Islet of Langerhans (tissue), 1 donor: Measurements from ENCODE around the gene FANK1.
"Not testable (repeated sequence)": the region's sequence is repeated elsewhere in the genome, so short reads cannot be mapped to it uniquely, and the experiment has no call there.

Experiments used
- FAIRE-seq: peaks from one replicate; lab custom pipeline; 2011; peaks lifted over from hg19 to GRCh38; lab: Jason Lieb, UNC

The FANK1 gene

GRCh38 chr10:125933693-125934092, 37.3 kb downstream of the FANK1 start:
- no peak for FAIRE-seq

DNA sequence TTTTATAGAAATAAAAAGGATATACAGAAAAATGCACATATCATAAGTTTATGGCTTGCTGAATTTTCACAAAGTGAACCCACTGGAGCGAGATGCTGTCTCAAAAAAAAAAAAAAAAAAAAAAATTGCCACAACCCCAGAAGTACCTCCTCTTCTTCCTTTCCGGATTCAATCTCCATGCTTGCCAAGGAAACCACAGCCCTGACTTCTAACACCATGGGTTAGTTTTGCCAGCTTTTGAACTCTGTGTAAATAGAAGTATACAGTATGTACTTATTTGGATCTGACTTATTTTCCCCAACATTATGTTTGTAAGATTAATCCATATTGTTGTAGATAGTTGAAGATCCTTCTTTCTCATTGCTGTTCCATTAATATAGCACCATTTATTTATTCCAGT, 40.0 kb downstream of the FANK1 start:
- no peak for FAIRE-seq

DNA sequence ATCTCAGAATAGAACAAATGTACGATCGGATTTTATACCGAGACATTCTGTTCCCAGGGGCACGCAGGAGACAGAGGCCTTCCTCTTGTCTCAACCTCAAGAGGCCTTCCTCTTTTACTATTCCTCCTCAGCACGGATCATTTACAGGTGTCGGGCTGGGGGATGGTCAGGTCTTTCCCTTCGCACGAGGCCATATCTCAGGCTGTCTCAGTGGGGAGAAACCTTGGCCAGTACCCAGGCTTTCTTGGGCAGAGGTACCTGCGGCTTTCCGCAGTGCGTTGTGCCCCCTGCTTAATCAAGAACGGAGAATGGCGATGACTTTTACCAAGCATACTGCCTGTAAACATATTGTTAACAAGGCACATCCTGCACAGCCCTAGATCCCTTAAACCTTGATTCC, 44.2 kb downstream of the FANK1 start:
- FAIRE-seq: no peak

DNA sequence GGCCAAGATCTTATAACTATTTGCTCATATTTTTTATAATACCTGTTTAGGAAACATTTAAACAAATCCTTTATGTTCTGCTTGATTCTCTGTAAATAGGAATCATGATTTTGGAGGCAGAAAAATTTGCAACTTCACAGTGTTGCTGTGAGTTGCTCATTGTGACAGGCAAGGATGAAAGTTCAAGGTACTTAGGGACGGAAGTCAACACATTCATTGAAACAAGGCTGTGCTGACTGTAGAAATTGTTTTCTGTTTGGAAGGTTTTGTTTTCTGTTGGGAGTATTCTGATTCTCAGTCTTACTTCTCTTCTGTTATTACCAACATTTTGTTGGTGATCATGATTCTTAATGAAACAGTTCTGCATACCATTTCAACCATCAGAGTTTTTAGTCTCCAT, 54.9 kb downstream of the FANK1 start:
- FAIRE-seq: no peak

GRCh38 chr10:125953778-125954385, 57.5 kb downstream of the FANK1 start:
- FAIRE-seq: no peak

DNA sequence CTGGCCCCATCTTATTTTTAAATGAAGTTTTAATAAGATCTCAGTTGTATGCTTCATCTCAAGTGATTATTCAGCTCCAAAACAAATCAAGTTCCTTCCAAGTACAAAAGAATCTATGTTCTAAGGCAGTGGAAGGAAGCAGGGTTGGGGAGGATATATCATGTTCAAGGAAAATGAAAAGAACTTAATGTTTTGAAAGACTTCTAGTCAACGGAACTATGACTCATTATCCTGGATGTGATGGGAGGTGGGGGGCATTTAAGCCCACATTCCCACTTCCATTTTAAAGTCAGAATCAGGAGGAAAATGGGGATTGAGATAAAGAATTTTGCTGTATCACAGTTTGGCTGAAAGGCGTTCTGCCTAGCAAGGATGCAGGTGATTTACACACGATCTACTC, 59.4 kb downstream of the FANK1 start:
- FAIRE-seq: no peak

DNA sequence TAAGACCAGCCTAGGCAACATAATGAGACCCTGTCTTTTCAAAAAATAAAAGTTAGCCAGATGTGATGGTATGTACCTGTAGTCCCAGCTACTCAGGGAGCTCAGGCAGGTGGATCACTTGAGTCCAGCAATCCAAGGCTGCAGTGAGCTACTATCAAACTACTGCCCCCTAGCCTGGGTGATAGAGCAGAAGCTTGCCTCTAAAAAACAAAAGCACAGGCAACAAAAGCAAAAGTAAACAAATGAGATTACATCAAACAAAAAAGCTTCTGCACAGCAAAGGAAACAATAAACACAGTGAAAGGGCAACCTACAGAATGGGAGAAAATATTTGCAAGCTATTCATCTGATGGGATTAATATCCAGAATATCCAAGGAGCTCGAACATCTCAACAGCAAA, 65.4 kb downstream of the FANK1 start:
- FAIRE-seq: no peak

DNA sequence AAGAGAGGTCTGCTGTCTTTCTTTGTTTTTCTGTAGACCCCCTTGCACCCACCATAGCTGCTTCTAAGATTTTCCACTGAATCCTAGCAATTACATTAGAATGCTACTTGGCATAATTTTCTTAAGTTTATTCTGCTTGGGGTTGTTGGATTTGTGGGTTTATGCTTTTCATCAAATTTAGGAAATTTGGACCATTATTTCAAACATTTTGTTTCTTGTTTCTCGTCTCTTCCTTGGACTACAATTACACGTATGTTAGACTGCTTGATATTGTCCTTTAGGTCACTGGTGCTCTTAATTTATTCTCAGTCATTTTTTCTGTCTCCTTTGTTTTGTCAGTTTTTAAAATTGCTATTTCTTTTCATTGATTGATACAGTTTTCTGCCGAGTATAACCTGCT, 65.8 kb downstream of the FANK1 start:
- no peak for FAIRE-seq

- FAIRE-seq: no peak
Observed at GRCh38 chr10:125964558-125964957, 68.2 kb downstream of the FANK1 start.

DNA sequence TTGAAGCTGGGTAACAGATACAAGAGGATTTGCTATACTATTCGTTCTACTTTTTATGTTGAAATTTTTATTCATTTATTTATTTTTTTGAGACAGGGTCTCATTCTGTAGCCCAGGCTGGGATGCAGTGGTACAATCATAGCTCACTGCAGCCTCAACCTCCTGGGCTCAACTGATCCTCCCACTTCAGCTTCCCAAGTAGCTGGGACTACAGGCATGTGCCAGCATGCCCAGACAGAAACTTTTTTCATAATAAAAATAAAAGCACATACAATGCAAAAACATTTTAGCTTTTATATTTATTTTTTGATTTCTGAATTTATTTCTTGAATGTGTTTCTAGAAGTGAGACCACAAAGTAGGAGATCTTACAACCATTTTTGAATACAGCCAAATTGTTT, 71.2 kb downstream of the FANK1 start:
- FAIRE-seq: no peak

DNA sequence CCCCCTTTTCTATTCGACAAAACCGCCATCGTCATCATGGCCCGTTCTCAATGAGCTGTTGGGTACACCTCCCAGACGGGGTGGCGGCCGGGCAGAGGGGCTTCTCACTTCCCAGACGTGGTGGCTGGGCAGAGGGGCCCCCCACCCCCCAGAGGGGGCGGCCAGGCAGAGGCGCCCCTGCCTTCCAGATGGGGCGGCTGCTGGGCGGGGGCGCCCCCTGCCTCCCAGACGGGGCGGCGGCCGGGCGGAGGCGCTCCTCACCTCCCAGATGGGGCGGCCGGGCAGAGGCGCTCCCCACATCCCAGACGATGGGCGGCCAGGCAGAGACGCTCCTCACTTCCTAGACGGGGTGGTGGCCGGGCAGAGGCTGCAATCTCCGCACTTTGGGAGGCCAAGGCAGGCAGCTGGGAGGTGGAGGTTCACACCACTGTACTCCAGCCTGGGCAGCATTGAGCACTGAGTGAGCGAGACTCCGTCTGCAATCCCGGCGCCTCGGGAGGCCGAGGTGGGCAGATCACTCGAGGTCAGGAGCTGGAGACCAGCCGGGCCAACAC, 73.8 kb downstream of the FANK1 start:
- not testable (repeated sequence) for FAIRE-seq

DNA sequence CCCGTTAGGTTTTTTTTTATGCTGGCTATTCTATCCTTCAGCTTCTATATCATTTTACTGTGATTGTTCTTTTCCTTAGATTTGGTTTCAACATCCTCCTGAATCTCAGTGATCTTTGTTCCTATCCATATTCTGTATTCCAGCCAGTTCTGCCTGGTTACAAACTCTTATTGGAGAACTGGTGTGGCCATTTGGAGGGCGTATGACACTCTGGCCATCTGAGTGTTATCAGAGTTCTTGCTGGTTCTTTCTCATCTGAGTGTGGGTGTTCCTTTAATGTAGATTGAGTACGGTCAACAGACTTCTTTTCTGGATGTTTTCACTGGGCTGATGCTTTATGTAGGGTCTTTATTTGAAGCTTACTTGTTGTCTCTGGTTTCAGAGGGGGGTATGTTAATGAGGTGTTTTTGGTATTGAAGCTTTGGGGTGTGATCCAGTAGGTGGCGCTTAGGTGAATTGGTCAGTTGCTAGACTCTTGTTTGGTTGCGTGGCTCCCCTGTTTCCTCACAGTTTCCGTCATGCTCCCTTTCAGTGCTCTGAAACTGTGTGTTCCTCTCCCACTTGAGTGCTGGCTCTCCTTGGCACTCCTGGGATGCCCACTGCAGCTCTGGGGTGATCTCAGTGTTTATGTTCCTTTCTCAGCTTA, 80.7 kb downstream of the FANK1 start:
- FAIRE-seq: no peak

- no peak for FAIRE-seq
Observed at GRCh38 chr10:125979976-125980375, 83.6 kb downstream of the FANK1 start.

DNA sequence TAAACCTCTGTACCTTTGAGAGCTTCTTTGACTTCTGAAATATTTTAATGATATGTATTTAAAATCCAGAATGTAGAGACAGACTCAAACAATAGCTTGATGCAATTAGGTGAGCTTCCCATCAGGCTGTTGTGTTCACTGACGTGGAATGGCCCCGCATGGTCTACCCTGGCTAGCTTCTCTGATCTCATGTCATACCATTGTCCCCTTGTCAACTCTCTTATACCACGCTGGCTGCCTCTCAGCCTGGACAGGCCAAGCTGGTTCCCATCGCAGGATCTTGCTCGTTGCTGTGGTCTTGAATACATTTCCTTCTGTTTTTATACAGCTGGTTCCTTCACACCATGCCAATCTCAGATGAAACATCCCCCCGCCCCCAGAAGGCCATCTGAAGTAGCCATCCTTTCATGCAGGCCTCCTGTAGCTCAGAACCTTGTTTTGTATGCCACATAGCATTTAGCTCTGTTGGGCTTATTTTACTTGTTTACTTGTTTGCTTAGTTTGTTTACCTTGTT, 84.2 kb downstream of the FANK1 start:
- no peak for FAIRE-seq

DNA sequence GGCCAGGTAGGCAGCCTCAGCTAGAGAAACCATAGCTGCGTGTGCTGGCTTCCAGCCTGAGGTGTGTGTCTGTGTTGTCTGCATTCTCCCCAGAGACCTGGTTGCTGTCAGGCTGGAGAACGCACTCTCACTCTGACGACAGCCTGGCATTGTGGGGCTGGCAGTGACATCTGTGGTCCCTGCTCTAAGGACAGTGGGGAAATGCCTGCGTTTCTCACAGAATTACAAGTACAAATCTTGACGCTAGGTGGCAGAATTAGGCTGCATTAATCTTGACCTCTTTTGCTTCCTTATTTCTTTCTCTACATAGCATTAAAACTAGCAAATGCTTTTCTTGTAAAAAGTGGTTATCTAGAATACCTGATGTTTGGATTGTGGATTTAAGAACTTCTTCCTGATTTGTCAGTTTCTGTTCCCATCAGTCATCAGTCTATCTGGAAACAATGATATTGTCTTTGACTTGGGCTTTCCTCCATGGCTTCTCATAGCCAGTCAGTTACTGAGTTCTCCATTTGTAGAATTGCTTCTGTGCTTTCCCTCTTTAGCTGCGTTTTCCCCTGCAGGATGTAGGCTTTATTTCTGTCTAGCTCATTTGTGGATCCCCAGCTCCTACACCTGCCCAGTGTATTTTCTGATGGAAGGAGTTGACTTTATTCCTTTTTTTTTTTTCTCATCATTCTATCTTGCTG, 86.0 kb downstream of the FANK1 start:
- peak; percentile 99 for FAIRE-seq

- FAIRE-seq: no peak
Observed at GRCh38 chr10:125983161-125983560, 86.8 kb downstream of the FANK1 start.

DNA sequence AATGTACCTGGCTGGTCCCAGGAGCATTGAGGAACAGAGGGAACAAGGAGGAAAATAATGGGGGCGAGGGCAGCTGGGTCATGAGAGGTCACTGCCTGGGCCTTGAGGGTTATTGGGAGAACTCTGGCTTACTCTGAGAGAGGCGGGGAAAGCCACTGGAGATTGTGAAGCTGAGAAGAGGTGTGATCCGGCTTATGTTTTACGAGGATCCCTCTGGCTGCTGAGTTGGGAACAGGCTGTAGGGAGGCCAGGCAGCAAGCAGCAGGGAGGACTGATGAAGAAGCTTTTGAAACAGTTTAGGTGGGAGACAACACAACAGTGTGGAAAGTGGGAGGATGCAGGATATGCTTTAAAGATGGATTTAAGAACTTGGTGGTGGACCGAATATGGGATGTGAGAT, 87.3 kb downstream of the FANK1 start:
- no peak for FAIRE-seq

DNA sequence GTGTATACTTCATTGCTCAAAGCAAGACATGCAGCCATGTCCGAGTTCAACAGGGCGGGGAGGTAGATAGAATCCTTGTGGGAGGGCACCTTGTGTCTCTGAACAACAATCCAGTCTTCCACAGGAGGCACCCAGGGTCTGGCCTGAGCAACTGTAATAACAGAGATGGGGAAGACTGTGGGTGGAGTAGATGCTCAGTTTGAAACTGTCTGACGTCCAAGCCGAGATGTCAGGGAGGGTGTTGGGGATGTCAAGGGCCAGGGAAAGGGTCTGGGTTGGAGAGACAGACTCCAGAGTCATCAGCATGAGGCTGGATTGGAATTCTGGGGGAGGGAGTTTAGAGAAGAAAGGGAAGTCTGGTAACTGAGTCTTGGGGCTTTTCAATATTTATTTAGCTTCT, 88.0 kb downstream of the FANK1 start:
- FAIRE-seq: no peak

GRCh38 chr10:125984865-125985495, 88.6 kb downstream of the FANK1 start:
- FAIRE-seq: no peak

- FAIRE-seq: no peak
Observed at GRCh38 chr10:125985557-125986240, 89.3 kb downstream of the FANK1 start.

DNA sequence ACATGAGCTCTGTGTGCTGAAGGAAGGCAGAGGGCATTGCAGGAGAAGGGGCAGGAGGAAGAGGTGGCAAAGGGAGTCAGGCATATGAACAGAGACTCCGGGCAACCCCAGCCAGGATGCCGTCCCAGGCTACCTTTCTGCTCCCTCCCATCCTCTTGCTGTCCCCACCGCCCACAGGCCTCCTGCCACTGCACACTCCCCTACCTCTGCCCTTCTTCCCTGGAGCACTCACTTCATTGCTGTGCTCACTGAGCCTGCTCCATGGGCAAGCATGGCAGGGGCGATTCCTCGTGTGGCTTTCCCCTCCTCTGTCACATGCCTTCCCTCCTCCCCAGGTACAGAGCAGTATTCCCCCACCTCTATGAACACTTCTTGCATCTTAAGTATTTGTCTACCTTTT, 93.4 kb downstream of the FANK1 start:
- no peak for FAIRE-seq

- FAIRE-seq: no peak
Observed at GRCh38 chr10:125990974-125991373, 94.6 kb downstream of the FANK1 start.
